GM19239 (cell line): ENCODE data around the gene RITA1.
A peak's percentile ranks its signal among the peaks of the same experiment; 100 is the strongest.

Source experiments
- DNase-seq: peaks from one replicate; pipeline ENCODE4 v3.0.0; 2011; ENCODE audit warnings: low spot score; ENCODE audit not compliant: insufficient read length
- FAIRE-seq: peaks from 2 replicates; lab custom pipeline; 2011; peaks lifted over from hg19 to GRCh38; lab: Jason Lieb, UNC

The RITA1 gene

GRCh38 chr12:113240395-113240794, 54.9 kb downstream of the RITA1 start:
- FAIRE-seq (peak; percentile 28), DNase-seq (no peak)

GRCh38 chr12:113241191-113242025, 55.9 kb downstream of the RITA1 start:
- no peak for DNase-seq
- no peak for FAIRE-seq
